Mesothelial cell of epicardium (in vitro differentiated cells): ENCODE results near the gene MGAT5B. TPM values are rescaled to one million over a fixed set of nuclear protein-coding genes. Genes with fewer than 3 reads are reported as not detected.

ENCODE experiments used
- DNase-seq, 2 experiments: peaks; one replicate each; pipeline ENCODE4 v3.0.0; 2021; ENCODE audit warnings: low spot score in 2 of 2; ENCODE audit not compliant: unreplicated experiment in 2 of 2
- H3K27ac Mint-ChIP-seq: 2 replicates; pipeline ENCODE4 v1.8.0; 2021; ENCODE audit warnings: mixed read lengths
- H3K27me3 Mint-ChIP-seq: 2 replicates; pipeline ENCODE4 v1.8.0; 2021; ENCODE audit warnings: low read depth, mixed read lengths
- H3K36me3 Mint-ChIP-seq: 2 replicates; pipeline ENCODE4 v1.8.0; 2021; ENCODE audit warnings: mixed read lengths
- H3K4me1 Mint-ChIP-seq: 2 replicates; pipeline ENCODE4 v1.8.0; 2021; ENCODE audit warnings: mixed read lengths
- H3K4me3 Mint-ChIP-seq: 2 replicates; pipeline ENCODE4 v1.8.0; 2021; ENCODE audit warnings: mild to moderate bottlenecking, moderate library complexity, mixed read lengths
- H3K9me3 Mint-ChIP-seq: 2 replicates; pipeline ENCODE4 v1.8.0; 2021; ENCODE audit warnings: mixed read lengths
- total RNA-seq: library from RNA; stranded (reverse); gene quantifications from 3 replicates; pipeline ENCODE4 v1.2.1, GENCODE V29; 2021
- TF ChIP-seq, protein P1 (sequence below): fragments of 200-600 bp; sonication (generic); IDR thresholded peaks from one replicate; pipeline ENCODE4 v1.5.0; 2021; ENCODE audit warnings: antibody characterized with exemption; ENCODE audit not compliant: unreplicated experiment

MGAT5B gene
- total RNA-seq, 1 donor from 2014 or later = 0.78 TPM

DNA sequence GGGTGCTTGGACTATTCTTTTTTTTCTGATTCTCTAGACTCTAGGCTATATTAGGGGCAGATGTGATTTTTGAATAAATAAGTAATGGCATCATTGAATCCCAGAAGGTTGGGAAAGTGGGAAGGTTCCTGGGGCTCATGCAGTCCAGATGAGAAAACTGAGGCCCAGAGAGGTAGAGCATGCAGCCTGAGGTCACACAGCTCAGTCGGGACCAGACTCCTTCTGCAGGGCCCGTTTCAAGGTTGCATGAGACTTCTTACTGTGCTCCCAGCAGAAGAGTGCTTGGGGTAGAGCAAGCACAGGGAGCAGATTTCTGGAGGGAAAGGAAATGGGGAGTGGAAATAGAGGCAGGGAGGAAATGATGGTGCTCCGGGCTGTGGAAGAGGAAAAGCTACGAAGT is 59.8 kb downstream of the MGAT5B start:
- H3K27me3 Mint-ChIP-seq = peaks cover 22% of the 10 kb centered on the region
- H3K27ac Mint-ChIP-seq = no peak overlapping the region
- H3K4me3 Mint-ChIP-seq = no peak overlapping the region
- H3K4me1 Mint-ChIP-seq = no peaks in the 10 kb centered on the region
- H3K9me3 Mint-ChIP-seq = no peaks in the 10 kb centered on the region
- TF ChIP-seq, protein P1, sequence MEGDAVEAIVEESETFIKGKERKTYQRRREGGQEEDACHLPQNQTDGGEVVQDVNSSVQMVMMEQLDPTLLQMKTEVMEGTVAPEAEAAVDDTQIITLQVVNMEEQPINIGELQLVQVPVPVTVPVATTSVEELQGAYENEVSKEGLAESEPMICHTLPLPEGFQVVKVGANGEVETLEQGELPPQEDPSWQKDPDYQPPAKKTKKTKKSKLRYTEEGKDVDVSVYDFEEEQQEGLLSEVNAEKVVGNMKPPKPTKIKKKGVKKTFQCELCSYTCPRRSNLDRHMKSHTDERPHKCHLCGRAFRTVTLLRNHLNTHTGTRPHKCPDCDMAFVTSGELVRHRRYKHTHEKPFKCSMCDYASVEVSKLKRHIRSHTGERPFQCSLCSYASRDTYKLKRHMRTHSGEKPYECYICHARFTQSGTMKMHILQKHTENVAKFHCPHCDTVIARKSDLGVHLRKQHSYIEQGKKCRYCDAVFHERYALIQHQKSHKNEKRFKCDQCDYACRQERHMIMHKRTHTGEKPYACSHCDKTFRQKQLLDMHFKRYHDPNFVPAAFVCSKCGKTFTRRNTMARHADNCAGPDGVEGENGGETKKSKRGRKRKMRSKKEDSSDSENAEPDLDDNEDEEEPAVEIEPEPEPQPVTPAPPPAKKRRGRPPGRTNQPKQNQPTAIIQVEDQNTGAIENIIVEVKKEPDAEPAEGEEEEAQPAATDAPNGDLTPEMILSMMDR = no peak
- DNase-seq = no peak
- H3K36me3 Mint-ChIP-seq = no peaks in the 10 kb centered on the region

DNA sequence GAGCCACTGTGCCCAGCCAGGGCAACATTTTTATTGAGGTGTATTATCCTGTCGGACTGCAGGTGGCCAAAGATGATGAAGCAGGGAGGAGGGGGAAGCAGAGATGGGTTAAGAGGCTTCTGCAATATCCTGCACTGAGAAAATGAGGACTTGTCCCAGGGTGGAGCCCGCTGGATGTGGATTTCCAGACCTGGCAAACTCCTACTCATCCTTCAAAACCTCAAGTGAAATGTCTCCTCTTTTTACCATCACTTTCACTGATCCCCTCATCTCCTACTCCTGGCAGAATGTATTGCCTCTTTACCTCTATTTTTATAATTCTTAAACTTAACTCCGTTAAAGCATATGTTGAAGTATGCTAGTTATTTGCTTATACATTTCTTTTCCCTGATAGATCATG is 60.9 kb downstream of the MGAT5B start:
- TF ChIP-seq, protein P1 = no peak
- no peak overlapping the region for H3K27ac Mint-ChIP-seq
- no peak overlapping the region for H3K4me3 Mint-ChIP-seq
- no peak for DNase-seq
- H3K36me3 Mint-ChIP-seq = no peaks in the 10 kb centered on the region
- peaks cover 20% of the 10 kb centered on the region for H3K27me3 Mint-ChIP-seq
- H3K4me1 Mint-ChIP-seq = peaks cover under 1% of the 10 kb centered on the region
- no peaks in the 10 kb centered on the region for H3K9me3 Mint-ChIP-seq

DNA sequence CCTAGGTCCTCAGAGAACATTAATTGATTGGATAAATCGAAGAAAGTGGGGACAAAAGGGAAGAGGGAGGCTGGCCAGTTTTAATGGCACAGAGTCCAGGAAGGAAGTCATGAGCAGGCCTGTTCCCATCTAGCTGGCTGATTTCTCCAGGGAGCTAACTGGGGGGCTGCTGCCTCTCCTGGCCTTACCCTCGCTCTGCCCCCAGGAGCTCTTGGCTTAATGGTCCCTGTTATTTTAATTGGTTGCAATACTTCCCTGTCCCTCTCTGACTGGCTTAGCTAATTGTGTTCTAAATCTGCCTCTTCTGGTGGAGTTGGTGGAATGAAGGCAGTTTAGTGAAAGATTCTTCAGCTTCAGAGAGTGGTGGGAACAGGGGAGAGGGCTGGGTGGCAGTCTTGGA is 61.4 kb downstream of the MGAT5B start:
- TF ChIP-seq, protein P1 = no peak
- no peak for DNase-seq
- Mint-ChIP-seq H3K4me3 (no peak overlapping the region), H3K27me3 (peaks cover 20% of the 10 kb centered on the region), H3K4me1 (peaks cover 5% of the 10 kb centered on the region), H3K36me3 (no peaks in the 10 kb centered on the region), H3K9me3 (no peaks in the 10 kb centered on the region), H3K27ac (no peak overlapping the region)

DNA sequence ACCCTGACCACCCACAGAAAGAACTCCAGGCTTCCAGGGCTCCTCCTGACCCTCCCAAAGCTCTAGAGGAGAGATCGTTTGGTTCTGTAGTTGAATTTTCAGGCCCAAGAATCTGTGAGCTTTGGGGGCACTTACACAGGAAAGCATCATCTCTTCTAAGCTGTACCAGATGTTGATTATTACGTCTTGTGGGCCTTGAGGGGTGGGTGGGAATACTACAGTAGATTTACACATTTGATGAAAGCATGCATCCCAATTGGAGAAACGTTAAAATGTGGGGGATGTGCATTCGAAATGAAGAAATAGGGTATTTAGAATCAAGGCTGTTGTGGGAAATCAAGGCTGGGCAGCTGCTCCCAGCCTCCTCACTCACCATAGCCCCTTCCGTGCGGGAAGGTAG is 61.9 kb downstream of the MGAT5B start:
- Mint-ChIP-seq H3K27me3 (peaks cover 20% of the 10 kb centered on the region), H3K9me3 (no peaks in the 10 kb centered on the region), H3K27ac (no peak overlapping the region), H3K4me3 (no peak overlapping the region), H3K4me1 (peaks cover 7% of the 10 kb centered on the region), H3K36me3 (no peaks in the 10 kb centered on the region)
- TF ChIP-seq, protein P1 = no peak
- no peak for DNase-seq

DNA sequence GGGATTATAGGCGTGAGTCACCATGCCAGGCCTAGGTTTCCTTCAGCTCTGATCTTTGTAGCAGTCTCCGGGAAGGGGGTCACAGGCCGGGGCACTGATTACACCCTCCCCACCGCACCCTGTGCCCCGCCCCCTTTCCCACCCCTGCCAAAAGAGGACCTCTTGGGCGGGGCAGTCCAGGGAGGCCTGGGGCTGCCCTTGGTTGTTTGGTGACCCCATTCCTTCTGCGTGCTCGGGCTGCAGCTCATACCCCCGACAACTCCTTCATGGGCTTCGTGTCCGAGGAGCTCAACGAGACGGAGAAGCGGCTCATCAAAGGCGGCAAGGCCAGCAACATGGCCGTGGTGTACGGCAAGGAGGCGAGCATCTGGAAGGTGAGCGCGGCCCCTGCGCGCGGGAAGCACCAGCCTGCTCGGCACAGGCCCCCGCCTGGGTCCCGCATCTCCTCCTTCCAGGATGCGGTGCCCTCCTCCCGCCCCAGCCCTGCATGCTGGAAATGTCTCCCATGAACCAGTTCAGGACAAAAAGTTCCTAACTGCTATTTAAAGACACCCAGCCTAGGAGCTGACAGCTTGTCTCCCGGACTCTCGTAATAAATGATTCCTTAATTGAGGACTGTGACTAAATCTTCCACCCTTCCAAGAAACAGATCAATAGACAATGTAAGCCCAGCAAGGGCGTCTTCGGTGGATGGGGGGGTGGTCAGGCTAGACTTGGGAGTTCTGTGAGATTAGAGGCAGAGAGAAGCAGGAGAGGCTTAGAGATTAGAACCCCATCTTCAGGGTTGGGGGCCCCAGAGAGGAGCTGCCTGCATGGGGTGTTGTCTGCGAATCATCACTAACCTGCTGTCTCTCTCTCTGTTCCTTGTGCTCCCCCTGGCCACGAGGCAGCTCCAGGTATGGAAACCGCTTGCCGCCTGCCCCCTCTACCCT is 64.5 kb downstream of the MGAT5B start:
- H3K4me3 Mint-ChIP-seq = no peak overlapping the region
- no peaks in the 10 kb centered on the region for H3K9me3 Mint-ChIP-seq
- DNase-seq = no peak
- no peaks in the 10 kb centered on the region for H3K36me3 Mint-ChIP-seq
- H3K27me3 Mint-ChIP-seq = peaks cover 19% of the 10 kb centered on the region
- H3K4me1 Mint-ChIP-seq = peaks cover 7% of the 10 kb centered on the region
- no peak overlapping the region for H3K27ac Mint-ChIP-seq
- TF ChIP-seq, protein P1 = no peak
